ENCODE data around the gene INPP5B.
A peak's percentile ranks its signal among the peaks of the same experiment; 100 is the strongest.

GRCh38 chr1:37811027-37811655, 135.7 kb downstream of the INPP5B start:
- TF ChIP-seq CTCF (conservative IDR thresholded peaks at IDR 0.05 in 1 of 2, IDR thresholded peaks at IDR 0.05 in 1 of 2; ENCODE audit: extremely low read depth in 1 of 2, insufficient read depth in 1 of 2, low read depth in 1 of 2, low read length in 2 of 2) = peak; percentile 73 to 90
- no peak for TF ChIP-seq EZH2 (IDR thresholded peaks at IDR 0.05; ENCODE audit: borderline replicate concordance, low read length)
